GM19452 (cell line): ENCODE data around the gene TBC1D30.

Experiments
- ATAC-seq: cut with Tn5 transposase; IDR thresholded peaks from one replicate; pipeline ENCODE4 v1.9.1; 2021; ENCODE audit not compliant: unreplicated experiment

TBC1D30 gene

GRCh38 chr12:64802180-64802775 is 22.2 kb upstream of the TBC1D30 start:
- peak; percentile 65 for ATAC-seq

DNA sequence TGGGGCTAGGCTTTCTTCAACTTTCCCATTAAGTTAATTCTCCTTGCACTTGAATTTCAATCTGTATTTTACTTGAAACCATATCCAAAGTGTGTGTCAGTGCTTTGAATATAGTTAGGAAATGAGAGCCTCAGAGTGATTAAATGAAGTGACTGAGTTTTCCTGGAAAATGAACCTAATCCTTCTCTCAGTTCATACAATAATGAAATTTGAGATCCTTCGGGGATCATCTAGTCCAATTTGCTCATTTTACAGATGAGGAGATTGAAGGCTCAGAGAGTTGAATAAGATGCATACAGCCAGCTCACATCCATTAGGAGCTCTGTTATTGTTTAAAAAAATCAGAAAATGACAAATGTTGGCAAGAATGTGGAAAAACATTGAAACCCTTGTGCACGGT is 18.3 kb upstream of the TBC1D30 start:
- ATAC-seq: no peak

- ATAC-seq: no peak
Observed at GRCh38 chr12:64806593-64807460, 17.6 kb upstream of the TBC1D30 start.

GRCh38 chr12:64808110-64808509 is 16.3 kb upstream of the TBC1D30 start:
- ATAC-seq: no peak

DNA sequence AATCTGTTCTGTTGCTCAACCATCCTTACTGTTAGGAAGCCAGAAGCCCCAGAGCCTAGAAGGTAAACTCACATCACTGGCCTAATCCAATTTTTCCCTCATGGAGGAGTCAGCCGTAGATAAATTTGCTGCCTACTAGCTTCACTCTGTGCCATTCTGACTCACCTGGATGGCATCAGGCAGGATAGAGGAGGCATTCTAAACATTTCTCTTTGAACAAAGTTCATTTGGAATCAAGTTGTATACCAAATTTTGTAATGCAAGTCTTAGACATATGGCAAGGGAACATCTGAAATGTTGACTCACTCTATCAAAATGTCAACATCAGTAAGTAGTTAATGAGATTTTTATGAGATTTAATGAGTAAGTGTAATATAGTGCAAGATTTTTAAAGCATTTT is 13.6 kb upstream of the TBC1D30 start:
- no peak for ATAC-seq

- no peak for ATAC-seq
Observed at GRCh38 chr12:64813723-64814122, 10.7 kb upstream of the TBC1D30 start.

DNA sequence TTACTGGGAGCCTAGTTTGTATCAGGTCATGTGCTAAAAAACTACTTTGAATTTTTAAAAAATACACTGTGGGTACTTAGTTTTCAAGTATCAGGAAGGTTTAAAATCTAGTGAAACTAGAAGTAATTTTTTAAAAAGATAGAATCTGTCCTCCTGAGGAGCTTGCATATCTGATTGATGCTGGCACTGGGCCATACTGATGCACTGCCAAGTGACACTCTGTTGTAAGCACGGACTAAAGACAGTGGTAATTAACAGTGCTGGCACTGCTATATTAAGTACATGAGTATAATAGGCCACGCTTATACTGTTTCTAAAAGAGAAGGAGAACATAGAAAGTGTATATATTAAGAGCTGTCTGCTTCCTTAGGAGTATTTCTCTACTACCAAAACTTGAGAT is 10.0 kb upstream of the TBC1D30 start:
- ATAC-seq: no peak

GRCh38 chr12:64819816-64820402 is 4.5 kb upstream of the TBC1D30 start:
- ATAC-seq: no peak

DNA sequence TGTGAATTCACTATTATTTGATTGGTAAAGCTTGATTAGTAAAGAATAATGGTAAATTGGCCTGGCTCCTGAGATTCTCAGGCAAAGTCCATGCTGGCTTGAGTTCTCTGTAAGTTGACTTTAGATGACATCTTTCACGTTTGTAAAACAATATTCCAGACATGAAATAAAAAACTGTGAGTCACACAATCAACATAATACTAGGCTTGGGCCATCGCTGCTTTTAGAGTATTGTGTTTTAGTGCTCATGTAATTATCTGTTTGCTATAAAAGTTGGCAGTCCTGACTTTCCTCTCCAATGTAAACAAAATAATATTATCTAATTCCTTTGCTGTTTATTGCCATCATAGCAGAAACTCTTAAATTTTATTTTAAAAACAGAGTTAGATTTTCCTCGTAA is 3.9 kb upstream of the TBC1D30 start:
- ATAC-seq: no peak

GRCh38 chr12:64821116-64821630 is 3.3 kb upstream of the TBC1D30 start:
- no peak for ATAC-seq

DNA sequence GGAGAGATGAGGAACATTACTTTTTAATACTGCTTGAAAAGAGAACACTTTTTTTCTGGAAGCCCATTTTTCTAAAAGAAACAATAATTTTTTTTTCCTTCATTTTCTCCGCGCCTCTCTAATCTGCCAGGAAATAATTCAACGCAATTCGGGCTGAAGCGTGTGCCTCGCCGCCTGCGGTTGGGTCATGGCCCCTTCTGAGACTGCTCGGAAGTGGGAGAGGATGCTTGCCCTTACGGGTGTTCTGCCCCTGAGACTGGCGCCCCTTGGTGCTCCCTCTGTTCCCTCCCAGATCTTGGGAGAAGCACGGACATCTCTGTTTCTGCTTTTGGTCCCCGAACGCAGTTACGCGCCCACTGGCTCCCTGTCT is 332 bp upstream of the TBC1D30 start:
- no peak for ATAC-seq

DNA sequence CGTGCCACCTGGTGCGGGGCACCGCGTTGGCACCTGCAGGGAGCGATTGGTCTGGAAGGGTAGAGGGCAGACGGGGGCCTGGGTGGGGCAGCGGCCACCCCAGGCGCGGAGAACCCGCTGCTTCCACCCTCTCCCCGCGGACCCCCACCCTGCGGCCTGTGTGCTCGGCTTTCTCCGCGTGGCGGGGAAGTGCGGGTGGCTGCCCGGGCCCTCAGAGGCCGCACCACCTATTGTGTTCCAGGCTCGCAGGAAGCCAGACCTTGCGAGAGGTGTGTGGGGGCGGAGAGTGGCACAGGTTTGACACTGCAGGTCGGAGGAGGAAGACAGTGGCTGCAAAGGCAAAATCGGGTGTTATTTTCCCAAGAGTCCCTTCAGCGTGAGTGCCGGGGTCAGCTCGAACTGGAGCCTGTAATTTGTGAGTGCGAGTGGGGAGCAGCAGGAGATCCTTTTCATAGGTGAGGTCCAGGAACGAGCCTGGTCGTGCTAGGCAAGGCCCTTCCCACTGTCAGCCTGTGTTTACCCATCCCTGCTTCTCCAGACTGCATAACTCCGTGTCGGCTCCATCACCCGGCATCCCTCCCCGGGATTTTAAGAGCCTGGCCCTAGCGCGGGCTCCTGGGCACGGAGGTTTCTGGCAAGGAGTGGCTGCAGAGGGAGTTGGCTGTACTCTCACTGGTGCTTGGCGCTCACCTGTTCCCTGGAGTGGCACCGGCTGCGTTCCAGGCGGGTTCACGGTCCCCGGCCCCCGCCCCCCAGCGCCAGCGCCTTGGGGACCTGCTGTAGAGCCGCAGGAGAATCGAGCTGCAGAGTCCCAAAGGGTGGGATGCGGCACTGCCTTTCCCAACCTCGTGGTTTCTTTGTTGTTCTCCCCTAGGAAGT is 935 bp downstream of the TBC1D30 start:
- ATAC-seq: no peak

GRCh38 chr12:64826234-64826633 is 1.8 kb downstream of the TBC1D30 start:
- peak; percentile 68 for ATAC-seq

DNA sequence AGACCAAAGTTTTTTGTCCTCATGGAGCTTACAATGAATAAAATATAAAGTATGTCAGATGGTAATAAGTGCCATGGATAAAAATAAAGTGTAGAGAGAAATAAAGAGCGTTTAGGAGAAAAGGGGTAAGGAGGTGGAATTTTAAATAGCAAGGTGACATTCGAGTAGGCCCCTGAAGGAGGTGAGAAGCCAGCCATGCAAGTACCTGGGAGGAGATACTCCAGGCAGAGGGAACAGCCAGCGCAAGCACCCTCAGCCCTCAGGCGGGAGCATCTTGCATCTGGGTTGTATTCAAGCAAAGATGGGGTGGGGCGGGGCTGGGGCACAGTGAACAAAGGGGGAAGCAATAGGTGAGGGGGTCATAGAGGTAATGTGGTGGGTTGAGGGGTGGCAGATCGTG is 4.3 kb downstream of the TBC1D30 start:
- no peak for ATAC-seq

DNA sequence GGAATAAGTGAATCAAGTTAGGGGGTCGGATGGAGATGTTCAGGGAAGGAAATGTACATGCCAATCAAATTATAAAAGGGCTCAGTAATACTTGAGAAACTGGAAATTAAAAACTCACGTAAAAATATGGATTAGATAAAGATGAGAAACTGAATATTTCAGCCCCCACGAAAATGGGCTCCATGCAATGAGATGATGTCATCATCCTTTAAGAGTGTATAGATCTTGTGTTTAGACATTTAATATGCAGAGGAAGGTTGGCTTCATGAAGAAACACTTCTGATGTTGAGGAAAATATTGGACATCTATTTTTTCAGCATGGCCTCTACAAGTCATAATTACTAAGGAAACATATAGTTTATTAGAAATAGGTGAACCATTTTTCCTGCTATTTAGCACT is 9.5 kb downstream of the TBC1D30 start:
- ATAC-seq: no peak

GRCh38 chr12:64835901-64836300 is 11.5 kb downstream of the TBC1D30 start:
- no peak for ATAC-seq

DNA sequence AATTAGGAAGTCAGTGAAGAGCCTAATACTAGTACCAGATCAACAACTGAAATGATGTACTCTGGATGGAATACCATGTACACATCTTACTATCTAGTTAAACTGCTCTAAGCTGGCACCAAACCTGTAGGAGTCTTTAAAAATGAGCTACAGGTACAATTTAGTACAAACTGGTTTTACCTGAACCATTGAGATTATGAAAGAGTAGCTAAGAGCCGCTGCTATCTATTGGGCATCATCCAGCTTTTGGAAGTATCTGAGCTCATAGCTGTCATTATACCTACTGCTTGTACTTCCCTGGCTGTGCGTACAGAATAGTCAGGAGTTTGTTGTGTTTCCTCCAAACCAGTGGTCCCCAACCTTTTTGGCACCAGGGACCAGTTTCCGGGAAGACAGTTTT is 12.4 kb downstream of the TBC1D30 start:
- ATAC-seq: no peak

GRCh38 chr12:64837427-64837826 is 13.0 kb downstream of the TBC1D30 start:
- no peak for ATAC-seq

DNA sequence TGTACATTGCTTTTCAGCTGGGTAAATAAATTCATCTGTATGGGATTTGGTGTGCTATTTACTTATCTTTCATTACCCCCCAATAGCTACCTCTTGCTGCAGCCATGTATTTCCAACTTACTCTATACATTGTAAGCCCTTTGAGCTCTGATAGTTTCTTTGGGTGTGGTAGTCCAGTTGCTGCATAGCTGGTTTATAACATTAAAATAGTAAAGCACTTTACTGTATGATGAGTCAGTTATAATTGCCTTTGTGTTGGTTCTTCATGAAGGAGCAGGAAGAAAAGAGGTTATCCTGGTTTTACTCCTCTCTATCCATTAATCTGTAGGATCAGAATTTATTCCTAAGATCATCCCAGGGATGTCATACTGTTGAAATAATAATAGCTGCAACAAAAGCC is 15.7 kb downstream of the TBC1D30 start:
- ATAC-seq: no peak

GRCh38 chr12:64840949-64841717 is 16.7 kb downstream of the TBC1D30 start:
- no peak for ATAC-seq
